Kidney (tissue), 14 donors: ENCODE results near the gene PAM16. TPM values are rescaled to one million over a fixed set of nuclear protein-coding genes. Genes with fewer than 3 reads are reported as not detected.
A peak's percentile ranks its signal among the peaks of the same experiment; 100 is the strongest.

Source experiments
- DNase-seq, 5 donors: peaks; one replicate each; pipeline ENCODE4 v3.0.0-alpha.2; 2013 to 2020
- FAIRE-seq: peaks from 2 replicates; lab custom pipeline; 2012; peaks lifted over from hg19 to GRCh38; lab: Jason Lieb, UNC
- H3K27ac ChIP-seq, 2 donors: one replicate each; pipeline ENCODE4 v1.7.0; 2013; ENCODE audit warnings: low read depth in 2 of 2, low read length in 2 of 2, inconsistent platforms in 1 of 2
- H3K27me3 ChIP-seq: one replicate; pipeline ENCODE4 v1.7.1; 2013; ENCODE audit warnings: low read length, inconsistent platforms; ENCODE audit not compliant: control insufficient read depth, insufficient read depth
- H3K36me3 ChIP-seq, 3 donors: one replicate each; pipeline versions ENCODE4 v1.7.0 to v1.7.1; 2013; ENCODE audit warnings: low read length in 3 of 3, control low read depth in 1 of 3, inconsistent platforms in 1 of 3; ENCODE audit not compliant: insufficient read depth in 3 of 3, control insufficient read depth in 2 of 3
- H3K4me1 ChIP-seq, 3 donors: one replicate each; pipeline versions ENCODE4 v1.7.0 to v1.7.1; 2013; ENCODE audit warnings: low read length in 3 of 3, inconsistent platforms in 1 of 3, low read depth in 1 of 3; ENCODE audit not compliant: control insufficient read depth in 2 of 3, insufficient read depth in 2 of 3
- H3K4me3 ChIP-seq, 3 donors: one replicate each; pipeline versions ENCODE4 v1.7.0 to v1.8.1; 2013; ENCODE audit warnings: low read length in 3 of 3, control low read depth in 1 of 3, inconsistent platforms in 1 of 3
- H3K9ac ChIP-seq, 3 donors: one replicate each; pipeline versions ENCODE4 v1.7.0 to v1.7.1; 2013; ENCODE audit warnings: low read length in 3 of 3, control low read depth in 1 of 3, inconsistent platforms in 1 of 3
- H3K9me3 ChIP-seq, 3 donors: one replicate each; pipeline versions ENCODE4 v1.7.0 to v1.7.1; 2013; ENCODE audit warnings: low read length in 3 of 3, control low read depth in 1 of 3, inconsistent platforms in 1 of 3; ENCODE audit not compliant: control insufficient read depth in 2 of 3, insufficient read depth in 1 of 3
- intact Hi-C: fragments of 100-400 bp; cut with DNase I; formaldehyde crosslinking; loops from one replicate; pipeline ENCODE4 v1.11.1; 2022
- polyA plus RNA-seq: library from polyadenylated mRNA; stranded (reverse); fragments of 350-450 nt; fragmentation: Illumina TruSeq; extraction: RNeasy Lipid Tissue Mini Kit (QIAGEN cat#74804); gene quantifications from one replicate; pipeline ENCODE4 v1.2.3, GENCODE V29; 2014; ENCODE audit warnings: low read depth, low replicate concordance; ENCODE audit not compliant: insufficient read depth
- total RNA-seq: library from RNA; stranded (reverse); fragmentation: NEBNext Ultra II Directional; extraction: Animal tissue kit (Norgen Biotek cat#: 25700); gene quantifications from one replicate; pipeline ENCODE4 v1.2.1, GENCODE V29; 2021
- TF ChIP-seq, protein P1 (sequence below): IDR thresholded peaks from 3 replicates; pipeline ENCODE4 v1.5.1; 2012; ENCODE audit warnings: mild to moderate bottlenecking, moderate library complexity, borderline replicate concordance; ENCODE audit not compliant: insufficient read depth; ENCODE audit errors: extremely low read depth
- donor health status: control.
- donor health status: control.
- donor health status: control.
- donor health status: control.
- donor health status: control.
- donor health status: DM: yes; HTN: yes; CAD: no.
- donor health status: Normal renal cell carcinoma (clear cell type).

The PAM16 gene
- total and polyA plus RNA-seq, 2 donors from 2014 or later, result 29.4 to 61.1 TPM

DNA sequence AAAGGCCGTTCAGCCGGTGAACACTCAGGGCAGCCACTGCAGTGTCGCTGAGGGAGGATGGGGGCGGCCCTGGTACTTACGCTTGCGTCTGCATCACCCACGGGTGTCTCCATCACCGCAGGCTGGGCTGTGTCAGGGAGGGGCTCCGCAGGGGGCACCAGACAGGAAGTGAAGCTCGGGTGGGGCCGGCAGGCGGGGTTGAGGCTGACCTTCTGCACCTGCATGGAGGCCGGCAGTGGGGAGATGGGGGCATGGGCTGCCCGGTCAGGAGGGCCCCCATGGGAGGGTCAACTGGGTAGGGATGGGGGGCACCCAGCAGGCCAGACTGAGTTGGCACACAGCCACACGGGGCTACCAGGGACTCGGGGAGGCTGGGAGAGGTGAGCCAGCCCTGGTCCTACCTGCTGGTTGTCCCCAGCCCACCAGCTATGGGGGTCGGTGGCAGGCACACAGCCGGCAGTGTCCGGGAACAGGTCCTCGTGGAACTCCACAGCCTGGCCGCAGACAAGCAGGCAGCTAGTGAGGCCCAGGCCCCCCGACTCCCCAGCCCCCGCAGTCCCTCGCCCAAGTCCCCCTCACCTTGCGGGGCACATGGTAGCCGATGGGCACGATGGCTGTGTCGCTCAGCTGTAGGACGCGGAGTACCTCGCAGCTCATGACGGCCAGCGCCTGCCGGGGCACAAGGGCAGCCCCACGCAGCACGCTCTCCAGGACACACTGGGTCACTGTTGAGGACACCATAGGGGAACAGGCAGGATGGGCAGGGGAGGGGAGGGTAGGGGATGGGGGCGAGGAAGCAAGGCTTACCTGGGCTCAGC is 13.3 kb upstream of the PAM16 start:
- no peak overlapping the region for H3K27ac ChIP-seq
- DNase-seq (peak in 2 of 5 donors; percentile 54 to 77), FAIRE-seq (no peak)
- TF ChIP-seq, protein P1, sequence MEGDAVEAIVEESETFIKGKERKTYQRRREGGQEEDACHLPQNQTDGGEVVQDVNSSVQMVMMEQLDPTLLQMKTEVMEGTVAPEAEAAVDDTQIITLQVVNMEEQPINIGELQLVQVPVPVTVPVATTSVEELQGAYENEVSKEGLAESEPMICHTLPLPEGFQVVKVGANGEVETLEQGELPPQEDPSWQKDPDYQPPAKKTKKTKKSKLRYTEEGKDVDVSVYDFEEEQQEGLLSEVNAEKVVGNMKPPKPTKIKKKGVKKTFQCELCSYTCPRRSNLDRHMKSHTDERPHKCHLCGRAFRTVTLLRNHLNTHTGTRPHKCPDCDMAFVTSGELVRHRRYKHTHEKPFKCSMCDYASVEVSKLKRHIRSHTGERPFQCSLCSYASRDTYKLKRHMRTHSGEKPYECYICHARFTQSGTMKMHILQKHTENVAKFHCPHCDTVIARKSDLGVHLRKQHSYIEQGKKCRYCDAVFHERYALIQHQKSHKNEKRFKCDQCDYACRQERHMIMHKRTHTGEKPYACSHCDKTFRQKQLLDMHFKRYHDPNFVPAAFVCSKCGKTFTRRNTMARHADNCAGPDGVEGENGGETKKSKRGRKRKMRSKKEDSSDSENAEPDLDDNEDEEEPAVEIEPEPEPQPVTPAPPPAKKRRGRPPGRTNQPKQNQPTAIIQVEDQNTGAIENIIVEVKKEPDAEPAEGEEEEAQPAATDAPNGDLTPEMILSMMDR, result no peak
- H3K9ac ChIP-seq, result no peak overlapping the region
- no peaks in the 10 kb centered on the region for H3K9me3 ChIP-seq
- H3K4me1 ChIP-seq, result no peaks in the 10 kb centered on the region
- H3K4me3 ChIP-seq, result no peak overlapping the region
- peaks cover 0 to 2% (median 0%) of the 10 kb centered on the region in 3 donors for H3K36me3 ChIP-seq
- no peaks in the 10 kb centered on the region for H3K27me3 ChIP-seq
- intact Hi-C loops, result loop anchor here (5.0 kb wide), 1 partner anchor 38 kb away; no protein-coding TSS in a partner anchor

DNA sequence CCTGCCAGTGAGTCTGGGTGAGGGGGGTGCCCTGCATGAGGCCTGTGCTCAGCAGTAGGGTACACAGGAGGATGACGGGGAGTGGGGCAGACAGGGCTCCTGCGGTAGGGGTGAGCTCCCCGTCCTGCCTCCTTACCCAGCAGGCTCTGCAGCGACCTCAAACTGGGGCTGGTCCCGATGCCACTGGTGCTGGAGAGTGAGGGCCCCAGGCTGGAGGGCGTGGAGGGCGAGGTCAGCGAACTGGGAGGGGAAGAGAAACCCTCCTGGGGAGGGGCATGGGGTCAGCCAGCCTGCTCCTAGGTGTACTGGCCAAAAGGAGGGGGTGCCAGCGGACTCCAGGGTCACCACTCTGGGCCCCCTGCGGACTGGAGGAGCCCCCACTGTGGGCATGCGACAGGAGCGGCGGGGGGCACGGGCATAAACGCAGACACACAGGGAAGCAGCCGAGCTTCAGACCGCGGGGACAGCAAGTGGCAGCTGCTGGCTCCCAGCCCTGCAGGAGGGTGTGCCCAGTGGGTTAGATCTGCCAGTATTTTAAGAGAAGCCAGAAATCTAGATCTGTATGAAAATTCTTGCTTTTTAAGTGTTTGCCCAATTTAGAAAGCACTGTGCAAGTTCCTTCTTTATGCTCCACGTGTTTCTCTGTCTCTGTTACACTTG is 11.5 kb upstream of the PAM16 start:
- no peak for FAIRE-seq
- Histone ChIP-seq H3K9me3 (no peaks in the 10 kb centered on the region), H3K36me3 (peaks cover 0 to 2% (median 0%) of the 10 kb centered on the region in 3 donors), H3K27ac (no peak overlapping the region), H3K4me1 (no peaks in the 10 kb centered on the region), H3K9ac (no peak overlapping the region), H3K4me3 (no peak overlapping the region), H3K27me3 (no peaks in the 10 kb centered on the region)
- intact Hi-C loops, result loop anchor here (5.0 kb wide), 1 partner anchor 40 kb away; no protein-coding TSS in a partner anchor
- TF ChIP-seq, protein P1, result no peak
- DNase-seq, result no peak

DNA sequence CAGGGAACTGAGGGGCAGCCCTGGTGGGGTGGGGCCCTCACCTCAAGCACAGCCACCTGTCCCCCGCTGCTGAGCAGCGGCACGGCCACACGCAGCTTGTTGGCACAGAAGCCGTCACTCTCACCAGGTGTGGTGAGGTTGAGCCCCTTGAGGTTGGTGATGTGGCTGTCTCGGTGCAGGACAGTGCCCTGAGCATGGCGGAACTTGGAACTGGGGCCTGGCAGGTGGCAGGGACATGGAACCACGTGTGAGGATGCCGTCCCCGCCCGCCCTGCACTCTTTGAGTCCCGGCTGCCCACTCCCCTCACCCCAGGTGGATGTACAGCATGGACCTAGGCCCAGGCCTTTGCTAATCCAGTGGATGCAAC is 10.8 kb upstream of the PAM16 start:
- intact Hi-C loops, result loop anchor here (5.0 kb wide), 1 partner anchor 40 kb away; no protein-coding TSS in a partner anchor
- Histone ChIP-seq H3K9ac (no peak overlapping the region), H3K36me3 (peaks cover 0 to 2% (median 0%) of the 10 kb centered on the region in 3 donors), H3K27ac (no peak overlapping the region), H3K4me1 (no peaks in the 10 kb centered on the region), H3K27me3 (no peaks in the 10 kb centered on the region), H3K9me3 (no peaks in the 10 kb centered on the region), H3K4me3 (no peak overlapping the region)
- DNase-seq (peak in 1 of 5 donors; percentile 71), FAIRE-seq (no peak)
- TF ChIP-seq, protein P1, result no peak
